A673 (cell line): Measurements from ENCODE around the gene KIAA0319L.

ENCODE experiments used
- CTCF ChIP-seq: fragments of 300-800, 200-600 bp; sonication (generic); conservative IDR thresholded peaks from 2 replicates; pipeline ENCODE4 v1.5.1; 2017; ENCODE audit warnings: low read depth, mild to moderate bottlenecking, antibody characterized with exemption, low read length, moderate library complexity, mixed read lengths
- EZH2 ChIP-seq: fragments of 200-600 bp; sonication (generic); IDR thresholded peaks from 2 replicates; pipeline ENCODE4 v1.6.1; 2017; ENCODE audit warnings: borderline replicate concordance, low read depth, mild to moderate bottlenecking, mixed read lengths, antibody characterized with exemption, low read length; ENCODE audit not compliant: poor library complexity, severe bottlenecking

DNA sequence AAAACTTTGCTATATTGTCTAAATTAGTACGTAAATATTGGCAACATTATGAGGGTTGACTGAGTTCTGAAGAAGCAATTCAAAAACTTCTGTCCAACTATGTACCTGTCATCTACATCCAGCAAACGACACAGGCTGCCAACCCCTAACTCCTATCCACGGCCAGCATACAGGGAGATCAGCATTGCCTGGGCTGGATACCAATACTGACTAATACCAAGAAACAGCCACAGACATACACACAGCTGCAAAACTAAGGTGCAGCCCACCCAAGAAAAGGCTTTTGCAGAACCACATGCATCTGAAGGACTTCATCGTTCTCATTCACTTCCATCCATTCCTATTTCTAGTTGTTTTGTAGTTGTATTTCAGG, 2.0 kb downstream of the KIAA0319L start:
- TF ChIP-seq CTCF (no peak), EZH2 (no peak)
